ENCODE data around the gene MACROD2. TPM values are rescaled to one million over a fixed set of nuclear protein-coding genes. Genes with fewer than 3 reads are reported as not detected.
A peak's percentile ranks its signal among the peaks of the same experiment; 100 is the strongest.

MACROD2 gene
- 1.6 and 2.0 TPM in 2 replicates for total RNA-seq (2021)
- long read RNA-seq, partial matches to known transcripts = 0 of 3 reads
- long read RNA-seq, other reads (novel, unspliced or antisense) = 1 of 3 reads

- no peak within 1 kb of the TSS for H2AK5ac ChIP-seq (ENCODE audit: insufficient read length, low read length)
- no peak within 1 kb of the TSS for H3K9ac ChIP-seq (ENCODE audit: extremely low read depth, insufficient read length, low read length)
- no CpG with 5 or more reads among the region's 61 CpGs for WGBS (ENCODE audit: extremely low coverage, insufficient read length, low lambda C conversion rate)
- H3K14ac ChIP-seq (ENCODE audit: insufficient read depth, low read length) = no peak within 1 kb of the TSS
- no peak within 1 kb of the TSS for H2BK120ac ChIP-seq (ENCODE audit: low read depth, low read length, poor library complexity, severe bottlenecking)
- H3K27me3 ChIP-seq (ENCODE audit: insufficient read depth, low read length) = no peaks in the 10 kb centered on the region; the same call in 1 of the 2 replicates
- no peak within 1 kb of the TSS for H2BK20ac ChIP-seq (ENCODE audit: low read depth, low read length, poor library complexity, severe bottlenecking)
- H4K91ac ChIP-seq (ENCODE audit: insufficient read length, low read depth, low read length) = no peak within 1 kb of the TSS
- Mint-ChIP-seq H3K4me3 (peak within 1 kb of the TSS; percentile 87 to 97), H3K27me3 (ENCODE audit: low read depth) (peaks cover 14% of the 10 kb centered on the region), H3K36me3 (ENCODE audit: insufficient read depth in 1 of 3, low read depth in 3 of 3) (peaks cover 0 to 2% (median 0%) of the 10 kb centered on the region in 3 experiments; a peak in 1 of 7 replicates), H3K4me1 (peaks cover 15 to 18% of the 10 kb centered on the region in 2 experiments), H3K9me3 (peaks cover 0 to 2% of the 10 kb centered on the region in 2 experiments; a peak in 4 of 5 replicates), H3K27ac (peak within 1 kb of the TSS in 1 of 3 experiments; percentile 77; a peak in 1 of 7 replicates)
- no peaks in the 10 kb centered on the region for H3K9me3 ChIP-seq (ENCODE audit: control insufficient read depth, low read depth, low read length)
- peak within 1 kb of the TSS; percentile 63 for H2AFZ ChIP-seq (ENCODE audit: low read length)
- peak within 1 kb of the TSS; percentile 78 for H3K4me2 ChIP-seq (ENCODE audit: insufficient read depth, insufficient read length, low read length)
- no peak for TF ChIP-seq CTCF (conservative IDR thresholded peaks at IDR 0.05)
- no peak within 1 kb of the TSS for H4K5ac ChIP-seq (ENCODE audit: insufficient read length, low read depth, low read length)
- no peaks in the 10 kb centered on the region for H3K79me2 ChIP-seq (ENCODE audit: insufficient read depth, low read length)
- no peak within 1 kb of the TSS for H3K56ac ChIP-seq (ENCODE audit: insufficient read length, low read depth, low read length)
- H3K4me1 ChIP-seq (ENCODE audit: insufficient read depth, low read length) = no peaks in the 10 kb centered on the region
- peaks cover 3% of the 10 kb centered on the region for H3K23me2 ChIP-seq (ENCODE audit: insufficient read length, low read depth, low read length, poor library complexity, severe bottlenecking)
- H2BK12ac ChIP-seq (ENCODE audit: insufficient read length, low read depth, low read length) = no peak within 1 kb of the TSS
- H2BK15ac ChIP-seq (ENCODE audit: low read depth, low read length) = no peak within 1 kb of the TSS
- DNase-seq = peak; percentile 99
- H3K79me1 ChIP-seq (ENCODE audit: insufficient read depth, low read depth, low read length, poor library complexity, severe bottlenecking) = no peaks in the 10 kb centered on the region
- no peak within 1 kb of the TSS for H2BK5ac ChIP-seq (ENCODE audit: insufficient read length, low read length)
- H3T11ph ChIP-seq (ENCODE audit: low read length) = no peak within 1 kb of the TSS
- H4K20me1 ChIP-seq (ENCODE audit: control insufficient read depth, insufficient read depth, insufficient read length) = no peaks in the 10 kb centered on the region
- no peak within 1 kb of the TSS for H3K23ac ChIP-seq (ENCODE audit: insufficient read length, low read depth, low read length)
- no peak within 1 kb of the TSS for H4K8ac ChIP-seq (replicated peaks; ENCODE audit: insufficient read length, low read depth, low read length)
- no peak within 1 kb of the TSS for H3K4ac ChIP-seq (ENCODE audit: low read depth, low read length)
- H3K27ac ChIP-seq (ENCODE audit: insufficient read length, low read depth, low read length) = no peak within 1 kb of the TSS
- H3K18ac ChIP-seq (ENCODE audit: insufficient read length, low read depth, low read length) = no peak within 1 kb of the TSS
These were observed at the start of gene MACROD2 for GRCh38 chr20:13995086-13995665. Gene MACROD2 (plus strand): TSS chr20:13995516.

All from H9 (cell line).